A673 (cell line): ENCODE measurements around the gene PLXNA3.

ENCODE experiments used
- CTCF ChIP-seq: fragments of 300-800, 200-600 bp; sonication (generic); conservative IDR thresholded peaks from 2 replicates; pipeline ENCODE4 v1.5.1; 2017; ENCODE audit warnings: low read depth, mild to moderate bottlenecking, antibody characterized with exemption, low read length, moderate library complexity, mixed read lengths
- EZH2 ChIP-seq: fragments of 200-600 bp; sonication (generic); IDR thresholded peaks from 2 replicates; pipeline ENCODE4 v1.6.1; 2017; ENCODE audit warnings: borderline replicate concordance, low read depth, mild to moderate bottlenecking, mixed read lengths, antibody characterized with exemption, low read length; ENCODE audit not compliant: poor library complexity, severe bottlenecking

GRCh38 chrX:154482786-154483185 lies 24.7 kb downstream of the PLXNA3 start:
- TF ChIP-seq CTCF: no peak
- TF ChIP-seq EZH2: no peak
